WERI-Rb-1 (cell line): Measurements from ENCODE around the gene REC114.

Source experiments
- DNase-seq: peaks from one replicate; pipeline ENCODE4 v3.0.0-alpha.2; 2020
- H3K27ac ChIP-seq: fragments of 250-450 bp; sonication (Bioruptor Pico); 2 replicates; pipeline ENCODE4 v1.5.1; 2020; ENCODE audit warnings: mild to moderate bottlenecking, moderate library complexity
- H3K27me3 ChIP-seq: fragments of 250-450 bp; sonication (Bioruptor Pico); 2 replicates; pipeline ENCODE4 v1.5.1; 2021; ENCODE audit warnings: mild to moderate bottlenecking, low read depth, moderate library complexity; ENCODE audit not compliant: insufficient read depth, severe bottlenecking
- H3K36me3 ChIP-seq: fragments of 250-450 bp; sonication (Bioruptor Pico); 2 replicates; pipeline ENCODE4 v1.5.1; 2020; ENCODE audit warnings: mild to moderate bottlenecking, moderate library complexity
- H3K4me3 ChIP-seq: 2 replicates; pipeline ENCODE4 v1.5.1; 2011; ENCODE audit warnings: low read depth, mild to moderate bottlenecking, control low read depth, low read length
- H3K9me3 ChIP-seq: fragments of 250-450 bp; sonication (Bioruptor Pico); 2 replicates; pipeline ENCODE4 v1.5.1; 2021; ENCODE audit warnings: mild to moderate bottlenecking, moderate library complexity; ENCODE audit not compliant: severe bottlenecking
- TF ChIP-seq, protein P1 (sequence below): IDR thresholded peaks from 2 replicates; pipeline ENCODE4 v1.5.1; 2011; ENCODE audit warnings: low read depth, mild to moderate bottlenecking, control low read depth, inconsistent platforms, low read length

REC114 gene

DNA sequence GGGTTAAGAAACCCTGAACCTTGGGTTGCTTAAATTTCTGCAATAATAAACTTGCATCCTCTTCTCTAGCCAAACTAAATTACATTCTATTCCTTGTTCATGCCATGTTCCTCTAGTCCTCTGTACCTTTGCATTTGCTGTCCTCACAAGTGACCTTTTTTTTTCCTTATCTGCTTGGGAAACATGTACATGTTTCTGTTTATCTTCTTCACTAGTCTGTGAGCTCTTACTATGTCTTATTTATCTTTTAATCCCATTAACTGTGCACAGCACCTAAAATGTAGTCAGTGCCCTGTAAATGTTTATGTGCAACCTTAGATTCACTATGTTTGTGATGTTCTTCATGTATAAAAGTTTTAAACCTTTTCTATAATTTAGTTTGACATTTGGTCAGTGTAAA, 61.9 kb downstream of the REC114 start:
- Histone ChIP-seq H3K9me3 (no peaks in the 10 kb centered on the region), H3K27me3 (no peaks in the 10 kb centered on the region), H3K27ac (no peak overlapping the region), H3K4me3 (no peak overlapping the region), H3K36me3 (no peaks in the 10 kb centered on the region)
- TF ChIP-seq, protein P1, sequence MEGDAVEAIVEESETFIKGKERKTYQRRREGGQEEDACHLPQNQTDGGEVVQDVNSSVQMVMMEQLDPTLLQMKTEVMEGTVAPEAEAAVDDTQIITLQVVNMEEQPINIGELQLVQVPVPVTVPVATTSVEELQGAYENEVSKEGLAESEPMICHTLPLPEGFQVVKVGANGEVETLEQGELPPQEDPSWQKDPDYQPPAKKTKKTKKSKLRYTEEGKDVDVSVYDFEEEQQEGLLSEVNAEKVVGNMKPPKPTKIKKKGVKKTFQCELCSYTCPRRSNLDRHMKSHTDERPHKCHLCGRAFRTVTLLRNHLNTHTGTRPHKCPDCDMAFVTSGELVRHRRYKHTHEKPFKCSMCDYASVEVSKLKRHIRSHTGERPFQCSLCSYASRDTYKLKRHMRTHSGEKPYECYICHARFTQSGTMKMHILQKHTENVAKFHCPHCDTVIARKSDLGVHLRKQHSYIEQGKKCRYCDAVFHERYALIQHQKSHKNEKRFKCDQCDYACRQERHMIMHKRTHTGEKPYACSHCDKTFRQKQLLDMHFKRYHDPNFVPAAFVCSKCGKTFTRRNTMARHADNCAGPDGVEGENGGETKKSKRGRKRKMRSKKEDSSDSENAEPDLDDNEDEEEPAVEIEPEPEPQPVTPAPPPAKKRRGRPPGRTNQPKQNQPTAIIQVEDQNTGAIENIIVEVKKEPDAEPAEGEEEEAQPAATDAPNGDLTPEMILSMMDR: no peak
- DNase-seq: no peak

DNA sequence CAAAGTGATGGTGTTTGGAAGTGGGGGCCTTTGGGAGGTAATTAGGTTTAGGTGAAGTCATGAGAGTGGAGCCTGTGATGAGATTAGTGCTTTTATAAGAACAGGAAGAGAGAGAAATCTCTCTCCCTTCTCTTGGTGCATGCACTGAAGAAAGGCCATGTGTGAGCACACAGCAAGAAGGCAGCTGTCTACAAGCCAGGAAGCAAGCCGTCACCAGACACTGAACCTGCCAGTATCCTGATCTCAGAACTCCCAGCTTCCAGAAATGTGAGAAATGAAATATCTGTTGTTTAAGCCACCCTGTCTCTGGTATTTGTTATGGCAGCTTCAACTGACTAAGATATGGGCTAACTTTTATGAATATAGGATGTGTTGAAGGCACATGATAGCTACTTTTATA, 72.6 kb downstream of the REC114 start:
- no peaks in the 10 kb centered on the region for H3K9me3 ChIP-seq
- H3K27me3 ChIP-seq: no peaks in the 10 kb centered on the region
- no peak overlapping the region for H3K27ac ChIP-seq
- DNase-seq: no peak
- H3K36me3 ChIP-seq: no peaks in the 10 kb centered on the region
- TF ChIP-seq, protein P1: no peak
- H3K4me3 ChIP-seq: no peak overlapping the region

DNA sequence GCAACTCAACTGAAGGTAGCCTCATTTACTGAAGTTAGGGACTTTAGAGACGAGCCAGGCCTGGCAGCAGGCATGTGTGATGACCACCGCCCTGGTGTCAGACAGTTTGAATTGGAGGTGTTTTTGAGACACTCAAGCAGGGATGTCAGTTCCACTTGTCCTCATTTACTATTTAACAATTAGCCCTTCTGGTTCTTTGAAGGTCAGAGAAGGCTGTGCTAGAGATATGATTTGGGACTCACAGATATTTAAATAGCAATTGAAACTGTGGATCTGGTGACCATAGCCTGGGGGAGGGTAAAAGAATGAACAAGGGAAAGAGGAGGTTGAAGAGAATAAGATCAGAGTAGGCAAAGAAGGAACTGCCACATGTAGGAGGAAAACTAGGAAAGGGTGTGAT, 74.6 kb downstream of the REC114 start:
- Histone ChIP-seq H3K4me3 (no peak overlapping the region), H3K27me3 (no peaks in the 10 kb centered on the region), H3K36me3 (no peaks in the 10 kb centered on the region), H3K9me3 (no peaks in the 10 kb centered on the region), H3K27ac (no peak overlapping the region)
- no peak for DNase-seq
- TF ChIP-seq, protein P1: no peak

DNA sequence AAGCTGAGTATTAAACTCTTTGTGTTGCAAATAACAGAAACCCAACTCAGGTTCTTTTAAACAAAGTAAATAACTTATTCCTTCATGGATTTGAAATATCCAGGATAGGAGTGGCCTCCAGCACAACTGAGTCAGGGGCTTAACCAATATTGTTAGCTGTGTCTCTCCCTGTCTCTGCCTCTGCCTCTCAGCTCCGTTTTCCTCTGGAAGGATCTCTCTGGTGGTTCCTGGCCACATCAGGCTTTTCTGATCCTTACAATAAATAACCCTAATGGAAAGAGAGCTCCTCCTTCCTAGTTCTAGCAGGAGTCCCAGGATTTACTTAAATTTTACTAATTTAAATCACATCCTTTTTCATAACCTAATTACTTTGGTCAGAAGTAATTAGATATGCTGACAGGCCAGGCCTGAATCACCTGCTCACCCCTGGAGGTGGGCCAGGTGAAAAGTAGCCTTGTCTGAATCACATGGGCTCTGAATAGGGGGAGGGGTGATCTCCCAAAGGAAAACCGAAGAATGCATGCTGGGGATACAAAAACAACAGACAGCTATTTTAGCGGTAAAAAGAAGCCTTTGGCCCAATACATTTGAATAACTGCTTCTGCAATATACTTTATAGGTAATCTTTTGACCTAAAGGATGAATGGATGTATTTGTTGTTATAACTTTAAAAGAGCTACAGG, 75.4 kb downstream of the REC114 start:
- Histone ChIP-seq H3K27ac (no peak overlapping the region), H3K9me3 (no peaks in the 10 kb centered on the region), H3K27me3 (no peaks in the 10 kb centered on the region), H3K4me3 (no peak overlapping the region), H3K36me3 (no peaks in the 10 kb centered on the region)
- TF ChIP-seq, protein P1: no peak
- no peak for DNase-seq

DNA sequence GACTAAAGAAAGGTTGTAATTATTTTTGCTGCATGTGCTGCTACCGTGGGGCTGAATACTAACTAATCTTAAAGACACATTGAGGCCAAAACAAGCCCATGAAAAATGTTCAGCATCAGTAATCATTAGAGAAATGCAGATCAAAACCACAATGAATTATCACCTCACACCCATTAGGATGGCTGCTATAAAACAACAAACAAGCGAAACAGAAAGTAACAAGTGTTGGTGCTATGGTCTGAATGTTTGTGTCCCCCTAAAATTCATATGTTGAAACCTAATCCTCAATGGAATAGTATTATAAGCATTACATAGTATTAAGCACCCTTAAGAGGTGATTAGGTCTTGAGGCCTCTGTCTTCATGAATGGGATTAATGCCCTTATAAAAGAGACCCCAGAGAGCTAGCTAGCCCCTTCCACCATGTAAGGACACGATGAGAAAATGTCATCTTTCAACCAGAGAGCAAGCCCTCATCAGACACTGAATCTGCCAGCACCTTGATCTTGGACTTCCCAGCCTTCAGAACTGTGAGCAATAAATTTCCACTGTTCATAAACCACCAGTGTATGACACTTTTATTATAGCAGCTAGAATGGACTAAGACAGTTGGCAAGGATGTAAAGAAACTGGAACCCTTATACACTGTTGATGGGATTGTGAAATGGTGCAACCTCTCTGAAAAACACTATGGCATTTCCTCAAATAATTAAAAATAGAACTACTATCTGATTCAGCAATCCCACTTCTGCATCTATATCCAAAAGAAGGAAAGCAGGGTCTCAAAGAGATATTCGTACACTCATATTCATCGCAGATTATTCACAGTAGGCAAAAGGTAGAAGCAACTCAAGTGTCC, 76.1 kb downstream of the REC114 start:
- Histone ChIP-seq H3K36me3 (no peaks in the 10 kb centered on the region), H3K4me3 (no peak overlapping the region), H3K27me3 (no peaks in the 10 kb centered on the region), H3K27ac (no peak overlapping the region), H3K9me3 (no peaks in the 10 kb centered on the region)
- TF ChIP-seq, protein P1: no peak
- no peak for DNase-seq
